Neural cell (in vitro differentiated cells): Measurements from ENCODE around the gene PREX1.

Experiments
- CTCF ChIP-seq: fragments of 450-650 bp; IDR thresholded peaks from 2 replicates; pipeline ENCODE4 v1.5.1; 2014; ENCODE audit warnings: antibody characterized with exemption, mild to moderate bottlenecking, moderate library complexity; ENCODE audit not compliant: poor library complexity, severe bottlenecking
- EP300 ChIP-seq: fragments of 450-650 bp; conservative IDR thresholded peaks from 2 replicates; pipeline ENCODE4 v1.6.1; 2014; ENCODE audit warnings: antibody characterized with exemption, mild to moderate bottlenecking, moderate library complexity; ENCODE audit not compliant: poor library complexity, severe bottlenecking
- EZH2 ChIP-seq: fragments of 200-600, 300-800 bp; shearing (Covaris generic), sonication (generic); IDR thresholded peaks from 2 replicates; pipeline ENCODE4 v1.6.1; 2014; ENCODE audit warnings: antibody characterized with exemption, low read length, borderline replicate concordance, mild to moderate bottlenecking; ENCODE audit not compliant: insufficient read depth, poor library complexity, severe bottlenecking
- POLR2AphosphoS5 ChIP-seq: IDR thresholded peaks from 2 replicates; pipeline ENCODE4 v1.6.1; 2012
- RAD21 ChIP-seq: fragments of 450-650 bp; conservative IDR thresholded peaks from 2 replicates; pipeline ENCODE4 v1.6.1; 2014; ENCODE audit warnings: antibody characterized with exemption, mild to moderate bottlenecking, moderate library complexity

- no peak for TF ChIP-seq CTCF
- no peak for TF ChIP-seq RAD21
- TF ChIP-seq EP300 = no peak
- TF ChIP-seq POLR2AphosphoS5 = no peak
- TF ChIP-seq EZH2 = no peak
These were observed 91.6 kb downstream of the PREX1 start for GRCh38 chr20:48736231-48736630.
